Activated CD4-positive, alpha-beta T cell treated with anti-CD3 and anti-CD28 coated beads, Interleukin-2, Interleukin-4, amounts not matched to agents 100 ng/mL and 50 ng/mL, durations not matched to agents 16 hours and 8 hours (primary cell): ENCODE data around the gene FANCL.
"Not testable (repeated sequence)": the region's sequence is repeated elsewhere in the genome, so short reads cannot be mapped to it uniquely, and the experiment has no call there.

Source experiments
- DNase-seq: peaks from one replicate; pipeline ENCODE4 v3.0.0-alpha.2; 2020; ENCODE audit warnings: low spot score

Gene FANCL

DNA sequence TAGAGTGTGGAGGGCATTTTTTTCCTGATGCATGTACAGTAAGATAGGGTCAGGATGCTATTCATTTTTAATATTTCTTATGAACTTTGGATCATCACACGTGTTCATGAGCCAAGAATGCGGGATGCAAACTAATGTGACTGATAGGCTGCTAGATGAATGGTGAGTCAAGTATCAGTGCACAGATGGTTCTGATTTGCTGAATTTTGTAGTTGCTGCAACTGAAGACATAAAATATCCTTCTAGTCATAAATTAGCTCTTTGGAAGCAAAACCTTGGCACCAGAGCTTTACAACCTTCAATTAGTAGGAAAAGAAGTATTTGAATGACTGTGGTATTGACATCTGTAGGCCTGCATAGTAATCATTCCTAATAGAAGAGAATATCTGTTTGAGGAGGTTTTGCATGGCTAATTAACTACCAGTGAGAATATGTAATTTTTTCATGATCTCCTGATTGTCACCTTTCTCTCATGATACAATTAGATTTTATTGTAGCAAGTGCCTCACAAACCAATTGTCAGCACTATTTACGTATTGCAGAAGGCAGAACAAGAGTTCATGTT, 100.5 kb downstream of the FANCL start:
- no peak for DNase-seq

DNA sequence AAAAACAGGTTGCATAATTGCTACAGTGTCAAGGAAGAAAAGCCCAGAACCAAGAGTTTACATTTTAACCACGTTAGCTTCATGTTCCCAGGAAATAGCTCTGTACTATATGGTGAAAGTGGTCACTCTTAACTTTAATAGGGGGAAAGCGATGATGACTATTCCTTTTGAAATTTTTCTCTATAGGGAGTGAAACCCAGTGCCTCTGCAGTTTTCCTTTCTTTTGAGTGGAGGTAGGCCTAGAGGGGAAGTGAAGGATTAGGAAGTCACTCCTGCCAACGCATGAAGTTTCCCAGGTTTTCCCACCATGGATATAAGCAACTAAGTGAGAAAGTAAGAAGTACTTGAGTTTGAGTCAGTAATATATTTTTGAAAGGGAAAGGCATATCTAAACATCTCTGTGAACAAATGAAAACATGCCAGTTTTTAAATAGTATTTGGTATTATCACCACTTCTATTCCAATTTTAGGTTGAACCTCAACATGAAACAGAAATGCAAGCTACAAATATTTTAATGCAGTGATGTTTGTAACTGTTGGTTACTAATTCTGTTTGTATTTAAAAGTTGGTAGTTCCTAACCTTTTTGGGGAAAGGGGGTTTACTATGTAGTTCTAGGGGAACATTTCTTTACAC, 102.6 kb downstream of the FANCL start:
- DNase-seq = no peak

DNA sequence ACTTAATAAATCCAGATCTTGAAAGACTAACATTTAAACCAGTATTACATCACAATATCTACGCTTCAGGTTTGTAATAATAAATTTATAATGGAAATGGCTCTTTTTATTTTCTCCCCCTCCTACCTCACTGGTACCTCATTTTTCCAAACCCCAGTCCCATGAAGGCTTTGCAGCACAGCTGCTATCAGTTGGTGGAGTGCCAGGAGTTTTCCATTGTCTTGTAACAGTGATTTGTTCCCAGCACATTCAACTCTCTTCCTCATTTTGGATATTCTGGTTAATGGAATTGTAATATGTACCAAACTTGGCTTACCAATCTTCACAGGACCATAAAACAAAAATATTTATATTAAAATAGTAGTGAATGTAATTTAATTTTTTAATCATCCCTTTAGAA, 103.3 kb downstream of the FANCL start:
- no peak for DNase-seq

DNA sequence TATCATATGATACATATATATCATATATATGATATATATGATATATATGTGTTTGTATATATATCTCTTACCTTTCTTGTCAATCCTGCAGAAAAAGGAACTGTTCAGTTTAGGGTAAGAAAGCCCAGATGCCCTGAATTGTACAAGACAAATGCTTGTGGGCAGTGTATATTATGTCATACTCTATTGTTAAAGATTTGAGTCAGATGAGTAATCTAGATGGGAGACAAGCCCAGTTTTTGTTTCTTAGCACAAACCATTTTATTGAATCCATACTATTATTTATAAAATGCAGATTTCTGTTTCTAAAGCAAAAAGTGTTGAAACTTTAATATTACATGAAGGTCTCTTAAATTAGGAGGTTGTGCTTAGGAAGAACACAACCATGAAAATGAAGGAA, 103.9 kb downstream of the FANCL start:
- no peak for DNase-seq

DNA sequence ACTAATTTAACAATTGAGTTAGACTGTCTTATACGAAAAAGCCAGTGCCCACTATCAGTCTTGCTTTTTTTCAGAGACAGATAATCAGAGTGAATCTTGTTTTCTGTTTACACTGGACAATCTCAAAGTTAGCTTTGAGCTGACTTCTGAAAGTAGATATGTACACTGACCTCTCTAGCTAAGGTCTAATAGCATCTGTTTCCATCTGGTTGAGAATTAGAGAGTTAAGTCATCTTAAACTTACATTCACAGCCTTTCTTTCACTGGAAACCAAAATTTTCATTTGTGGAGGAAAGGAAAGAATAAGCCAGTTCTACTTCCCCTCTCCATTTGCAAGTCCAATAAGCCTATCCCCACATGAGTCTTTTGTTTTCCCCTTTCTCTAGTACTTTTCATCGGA, 105.3 kb downstream of the FANCL start:
- no peak for DNase-seq

DNA sequence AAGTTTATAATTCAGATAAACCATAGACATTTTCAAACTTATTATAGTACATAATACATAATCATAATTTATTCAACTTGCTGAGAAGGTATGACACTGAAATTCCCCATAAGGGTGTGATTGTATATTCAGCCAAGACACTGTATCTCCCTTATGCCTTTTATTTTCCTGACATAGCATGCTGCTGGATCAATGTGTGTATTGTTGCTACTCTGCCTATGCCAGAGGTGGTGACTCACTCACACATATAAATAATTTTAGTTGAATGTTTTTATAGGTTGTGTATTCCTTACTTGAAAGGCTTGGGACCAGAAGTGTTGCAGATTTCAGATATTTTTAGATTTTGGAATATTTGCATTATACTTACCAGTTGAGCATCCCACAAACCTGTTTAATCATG, 107.7 kb downstream of the FANCL start:
- DNase-seq = no peak

DNA sequence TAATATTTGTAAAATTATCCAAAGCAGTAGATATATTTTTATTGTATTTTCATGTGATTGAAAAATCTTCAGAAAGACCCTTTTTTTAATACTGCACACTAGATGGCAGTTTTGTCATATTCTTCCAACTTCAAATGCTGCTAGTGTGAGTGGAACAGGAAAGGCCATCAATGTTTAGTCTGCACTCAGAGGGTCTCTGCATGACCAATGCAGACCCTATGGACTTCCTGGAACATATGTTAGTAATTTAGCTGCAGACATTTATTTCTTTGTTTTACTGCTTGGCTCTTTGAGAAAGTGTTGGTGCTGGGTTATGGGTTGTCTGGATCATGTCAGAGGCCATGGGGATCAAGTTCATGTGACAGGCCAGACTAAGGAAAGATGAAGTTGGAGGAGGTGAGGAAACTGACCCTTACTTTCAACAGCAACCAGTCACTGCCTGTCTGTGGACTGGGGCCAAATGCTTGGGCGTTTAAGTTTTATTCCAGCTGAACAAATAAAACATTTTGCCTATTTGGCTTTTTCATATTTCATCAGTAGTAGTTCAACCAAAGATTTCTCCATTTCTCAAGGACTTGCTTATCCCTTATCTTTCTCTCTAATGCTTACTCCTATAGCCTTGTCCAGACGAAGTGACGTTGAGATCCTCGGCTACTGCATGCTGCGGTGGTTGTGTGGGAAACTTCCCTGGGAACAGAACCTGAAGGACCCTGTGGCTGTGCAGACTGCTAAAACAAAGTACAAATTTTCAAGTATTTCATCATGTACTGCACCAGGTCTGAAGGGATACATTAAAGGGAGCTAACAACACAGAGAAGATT, 109.7 kb downstream of the FANCL start:
- no peak for DNase-seq

DNA sequence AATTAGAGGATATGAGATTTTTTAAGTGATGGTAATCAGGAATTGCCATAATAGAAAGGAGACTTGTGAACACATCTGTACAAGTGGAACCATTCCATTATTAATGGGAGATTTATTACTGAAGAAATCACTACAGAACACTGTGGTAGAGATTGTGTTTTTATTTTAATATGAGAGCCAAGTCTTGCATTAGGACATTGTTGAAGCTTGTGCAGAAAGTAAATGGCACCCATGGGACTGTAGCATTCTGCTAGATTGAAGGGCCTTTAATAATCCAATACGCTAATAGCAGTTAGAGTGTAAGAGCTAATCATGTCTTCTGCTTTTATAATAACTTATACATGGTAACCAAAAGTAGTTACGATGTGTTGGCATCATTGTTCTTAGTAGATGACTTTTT, 110.9 kb downstream of the FANCL start:
- DNase-seq = no peak

DNA sequence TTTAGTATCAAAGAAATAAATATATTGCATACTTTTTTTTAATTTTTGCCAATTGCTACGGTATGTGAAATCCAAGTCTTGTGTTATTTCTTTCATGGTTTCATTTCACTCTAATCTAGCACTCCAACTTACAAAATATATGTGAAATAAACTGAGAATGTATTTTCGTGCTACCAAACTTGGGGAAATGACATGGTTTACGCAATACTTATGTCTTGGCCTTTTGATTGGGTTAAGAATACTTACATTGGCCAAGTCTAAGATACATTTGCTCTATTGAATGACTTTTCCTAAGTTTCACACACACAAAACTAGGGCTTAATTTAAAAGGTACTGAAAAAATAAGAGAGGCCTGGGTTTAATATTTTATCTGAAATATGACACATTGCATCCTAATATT, 114.0 kb downstream of the FANCL start:
- DNase-seq = no peak

DNA sequence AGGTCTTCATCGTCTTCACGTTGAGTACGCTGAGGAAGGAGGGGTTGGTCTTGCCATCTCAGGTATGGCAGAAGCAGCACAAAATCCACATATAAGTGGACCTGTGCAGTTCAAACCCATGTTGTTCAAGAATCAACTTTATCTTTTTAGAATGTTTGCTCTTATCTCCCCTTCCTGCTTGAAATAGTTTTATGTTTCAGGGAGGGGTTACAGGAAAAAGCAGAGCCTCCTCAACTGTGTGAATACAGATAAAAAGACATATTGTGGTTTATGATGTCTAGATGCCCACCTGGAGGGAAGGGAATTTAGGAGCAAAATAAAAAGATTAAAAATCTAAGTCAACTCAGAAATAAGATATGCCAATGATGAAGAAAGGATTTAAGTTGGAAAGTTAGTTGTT, 118.6 kb downstream of the FANCL start:
- no peak for DNase-seq

DNA sequence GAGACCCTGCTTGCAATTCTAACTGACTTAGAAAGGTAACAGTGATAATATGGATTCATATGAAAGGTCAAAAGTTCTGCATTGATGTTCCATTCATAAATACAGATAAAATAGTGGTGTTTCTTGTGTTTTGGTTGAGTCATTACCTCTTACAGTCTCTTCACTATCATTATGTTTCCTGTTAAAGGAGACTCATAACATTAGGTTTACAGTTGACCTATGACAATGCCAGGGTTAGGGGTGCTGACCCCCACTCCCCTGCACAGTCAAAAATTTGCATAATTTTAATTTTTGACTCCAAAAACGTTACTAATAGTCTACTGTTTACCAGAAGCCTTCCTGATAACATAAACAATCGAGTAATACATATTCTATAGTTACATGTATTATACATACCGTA, 119.1 kb downstream of the FANCL start:
- no peak for DNase-seq

DNA sequence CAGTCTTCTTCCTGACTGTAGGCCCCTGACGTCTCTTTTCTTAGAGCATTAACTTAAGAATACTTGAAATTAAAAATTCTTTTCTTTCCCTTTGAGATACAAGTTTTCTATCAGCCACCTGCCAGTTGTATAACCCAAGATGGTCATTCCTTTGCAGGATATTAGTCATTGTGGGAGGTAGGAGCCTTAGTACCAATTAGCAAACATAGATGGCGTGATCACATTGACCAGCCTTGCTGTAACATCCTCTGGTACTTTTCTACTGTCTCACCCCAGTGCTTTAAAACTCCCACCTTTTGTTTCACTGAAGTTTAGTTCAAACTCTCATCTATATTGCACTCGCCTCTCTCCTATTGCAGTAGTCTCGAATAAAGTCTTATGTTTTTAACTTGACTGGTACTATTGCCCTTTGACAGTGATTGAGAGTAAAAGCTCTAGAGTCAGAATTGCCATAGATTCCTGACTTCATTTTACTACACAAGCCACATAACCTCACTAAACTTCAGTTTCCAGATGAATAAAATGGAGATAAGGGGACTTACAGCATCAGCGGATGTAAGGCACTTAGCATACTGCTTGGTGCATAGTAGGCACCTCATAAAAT, 120.4 kb downstream of the FANCL start:
- DNase-seq = no peak

DNA sequence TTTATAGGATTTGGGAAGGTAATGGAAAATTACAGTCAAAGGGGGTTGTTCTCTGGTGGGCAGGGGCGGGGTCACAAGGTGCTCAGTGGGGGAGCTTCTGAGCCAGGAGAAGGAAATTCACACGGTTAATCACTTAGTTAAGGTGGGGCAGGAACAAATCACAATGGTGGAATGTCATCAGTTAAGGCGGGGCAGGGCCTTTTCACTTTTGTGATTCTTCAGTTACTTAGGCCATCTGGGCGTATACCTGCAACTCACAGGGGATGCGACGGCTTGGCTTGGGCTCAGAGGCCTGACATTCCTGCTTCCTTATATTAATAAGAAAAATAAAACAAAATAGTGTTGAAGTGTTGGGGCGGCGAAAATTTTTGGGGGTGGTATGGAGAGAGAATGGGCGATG, 127.6 kb downstream of the FANCL start:
- DNase-seq = not testable (repeated sequence)

DNA sequence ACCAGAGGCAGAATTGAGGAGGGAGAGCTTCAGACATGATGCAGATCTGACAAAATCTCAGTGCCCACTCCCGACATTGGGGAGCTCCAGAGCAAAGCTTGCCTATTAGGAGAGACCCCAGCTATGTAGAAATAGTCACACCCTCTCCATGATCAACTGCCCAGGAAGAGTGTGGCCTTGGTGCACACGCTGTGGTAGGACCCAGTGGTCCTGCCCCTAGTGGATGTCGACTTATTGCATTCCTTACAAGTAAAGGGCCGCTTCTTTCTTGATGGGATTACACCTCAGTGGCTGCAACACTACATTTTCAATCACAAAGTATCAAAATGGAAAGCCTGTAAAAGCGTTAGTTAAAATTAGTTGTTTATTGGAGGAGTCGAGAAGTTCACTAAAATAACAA, 130.4 kb downstream of the FANCL start:
- no peak for DNase-seq

DNA sequence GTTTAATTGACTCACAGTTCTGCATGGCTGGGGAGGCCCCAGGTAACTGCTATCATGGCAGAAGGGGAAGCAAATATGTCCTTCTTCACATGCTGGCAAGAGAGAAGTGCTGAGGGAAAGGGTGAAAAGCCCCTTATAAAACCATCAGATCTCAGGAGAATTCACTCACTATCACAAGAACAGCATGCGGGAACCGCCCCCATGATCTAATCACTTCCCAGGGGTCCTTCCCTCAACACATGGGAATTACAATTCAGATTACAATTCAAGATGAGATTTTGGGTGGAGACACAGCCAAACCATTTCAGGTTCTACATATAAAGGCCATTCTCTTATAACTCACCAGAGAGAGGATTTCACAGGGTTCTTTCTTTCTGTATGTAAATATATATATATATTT, 131.6 kb downstream of the FANCL start:
- no peak for DNase-seq
